Activated T-helper 2 cell treated with anti-CD3 and anti-CD28 coated beads, Interferon-gamma antibody, Interleukin-2, Interleukin-4, amounts not matched to agents 10 μg/mL and 5 μg/mL and 100 μg/mL, durations not matched to agents 14 hours and 24 hours and 36 hours (primary cell): ENCODE measurements around the gene BICD1. TPM values are rescaled to one million over a fixed set of nuclear protein-coding genes. Genes with fewer than 3 reads are reported as not detected.
"Not testable (repeated sequence)": the region's sequence is repeated elsewhere in the genome, so short reads cannot be mapped to it uniquely, and the experiment has no call there.

Experiments
- DNase-seq: peaks from one replicate; pipeline ENCODE4 v3.0.0; 2021; ENCODE audit warnings: low spot score
- H3K27ac Mint-ChIP-seq: one replicate; pipeline ENCODE4 v1.8.0; 2021; ENCODE audit warnings: mixed read lengths
- H3K27me3 Mint-ChIP-seq: one replicate; pipeline ENCODE4 v1.8.0; 2021; ENCODE audit warnings: low read depth, mixed read lengths
- H3K36me3 Mint-ChIP-seq: one replicate; pipeline ENCODE4 v1.8.0; 2021; ENCODE audit warnings: low read depth, mixed read lengths
- H3K4me1 Mint-ChIP-seq: one replicate; pipeline ENCODE4 v1.8.0; 2021; ENCODE audit warnings: low read depth, mixed read lengths
- H3K4me3 Mint-ChIP-seq: one replicate; pipeline ENCODE4 v1.8.0; 2021; ENCODE audit warnings: low read depth, mild to moderate bottlenecking, moderate library complexity, mixed read lengths
- H3K9me3 Mint-ChIP-seq: one replicate; pipeline ENCODE4 v1.8.0; 2021; ENCODE audit warnings: mixed read lengths
- intact Hi-C: fragments of 100-400 bp; cut with micrococcal nuclease; formaldehyde crosslinking; loops from one replicate; pipeline ENCODE4 v1.15.1; 2023
- total RNA-seq: library from RNA; stranded (reverse); gene quantifications from 2 replicates; pipeline ENCODE4 v1.2.3, GENCODE V29; 2022

BICD1 gene
- total RNA-seq, 1 donor from 2014 or later, result 8.0 TPM

- intact Hi-C loops, result no loop called here
- no peaks in the 10 kb centered on the region for H3K36me3 Mint-ChIP-seq
- no peaks in the 10 kb centered on the region for H3K9me3 Mint-ChIP-seq
- no peaks in the 10 kb centered on the region for H3K4me1 Mint-ChIP-seq
- DNase-seq, result no peak
- H3K4me3 Mint-ChIP-seq, result no peak overlapping the region
- H3K27ac Mint-ChIP-seq, result no peak overlapping the region
- H3K27me3 Mint-ChIP-seq, result no peaks in the 10 kb centered on the region
Observed at GRCh38 chr12:32084017-32084688, 22.5 kb upstream of the BICD1 start.

- Mint-ChIP-seq H3K36me3 (no peaks in the 10 kb centered on the region), H3K27ac (no peak overlapping the region), H3K27me3 (no peaks in the 10 kb centered on the region), H3K4me3 (no peak overlapping the region), H3K4me1 (no peaks in the 10 kb centered on the region), H3K9me3 (no peaks in the 10 kb centered on the region)
- intact Hi-C loops, result no loop called here
- DNase-seq, result no peak
Observed at GRCh38 chr12:32084753-32085152, 21.9 kb upstream of the BICD1 start.

GRCh38 chr12:32087306-32087705 lies 19.3 kb upstream of the BICD1 start:
- no peak for DNase-seq
- Mint-ChIP-seq H3K27ac (no peak overlapping the region), H3K4me3 (no peak overlapping the region), H3K4me1 (no peaks in the 10 kb centered on the region), H3K9me3 (no peaks in the 10 kb centered on the region), H3K36me3 (no peaks in the 10 kb centered on the region), H3K27me3 (no peaks in the 10 kb centered on the region)
- intact Hi-C loops, result no loop called here

GRCh38 chr12:32089156-32089555 lies 17.5 kb upstream of the BICD1 start:
- DNase-seq, result no peak
- no peaks in the 10 kb centered on the region for H3K9me3 Mint-ChIP-seq
- H3K4me3 Mint-ChIP-seq, result no peak overlapping the region
- intact Hi-C loops, result no loop called here
- H3K27ac Mint-ChIP-seq, result no peak overlapping the region
- H3K4me1 Mint-ChIP-seq, result no peaks in the 10 kb centered on the region
- H3K36me3 Mint-ChIP-seq, result no peaks in the 10 kb centered on the region
- no peaks in the 10 kb centered on the region for H3K27me3 Mint-ChIP-seq

- Mint-ChIP-seq H3K4me1 (no peaks in the 10 kb centered on the region), H3K4me3 (no peak overlapping the region), H3K27ac (no peak overlapping the region), H3K36me3 (no peaks in the 10 kb centered on the region), H3K27me3 (no peaks in the 10 kb centered on the region), H3K9me3 (no peaks in the 10 kb centered on the region)
- DNase-seq, result no peak
- intact Hi-C loops, result no loop called here
Observed at GRCh38 chr12:32089586-32089985, 17.1 kb upstream of the BICD1 start.

GRCh38 chr12:32091696-32092095 lies 15.0 kb upstream of the BICD1 start:
- Mint-ChIP-seq H3K4me1 (no peaks in the 10 kb centered on the region), H3K27ac (no peak overlapping the region), H3K27me3 (peaks cover 3% of the 10 kb centered on the region), H3K36me3 (no peaks in the 10 kb centered on the region), H3K4me3 (no peak overlapping the region), H3K9me3 (no peaks in the 10 kb centered on the region)
- DNase-seq, result no peak
- intact Hi-C loops, result no loop called here

GRCh38 chr12:32098112-32098511 lies 8.5 kb upstream of the BICD1 start:
- H3K4me1 Mint-ChIP-seq, result no peaks in the 10 kb centered on the region
- DNase-seq, result no peak
- H3K27me3 Mint-ChIP-seq, result peaks cover 9% of the 10 kb centered on the region
- no peak overlapping the region for H3K4me3 Mint-ChIP-seq
- intact Hi-C loops, result no loop called here
- no peaks in the 10 kb centered on the region for H3K9me3 Mint-ChIP-seq
- H3K36me3 Mint-ChIP-seq, result no peaks in the 10 kb centered on the region
- no peak overlapping the region for H3K27ac Mint-ChIP-seq

GRCh38 chr12:32099275-32099674 lies 7.4 kb upstream of the BICD1 start:
- intact Hi-C loops, result not testable (repeated sequence)

GRCh38 chr12:32100361-32100760 lies 6.3 kb upstream of the BICD1 start:
- Mint-ChIP-seq H3K27ac (no peak overlapping the region), H3K4me1 (no peaks in the 10 kb centered on the region), H3K36me3 (no peaks in the 10 kb centered on the region), H3K27me3 (peaks cover 16% of the 10 kb centered on the region), H3K4me3 (no peak overlapping the region), H3K9me3 (no peaks in the 10 kb centered on the region)
- no peak for DNase-seq
- intact Hi-C loops, result no loop called here

More at GRCh38 chr12:32099275-32099674, 7.4 kb upstream of the BICD1 start:
- DNase-seq, H3K27ac Mint-ChIP-seq, H3K4me3 Mint-ChIP-seq, H3K36me3 Mint-ChIP-seq, H3K9me3 Mint-ChIP-seq, H3K4me1 Mint-ChIP-seq: not testable (repeated sequence)
- peaks cover 12% of the 10 kb centered on the region for H3K27me3 Mint-ChIP-seq

- no peak overlapping the region for H3K4me3 Mint-ChIP-seq
- no peak overlapping the region for H3K27ac Mint-ChIP-seq
- H3K9me3 Mint-ChIP-seq, result no peaks in the 10 kb centered on the region
- H3K27me3 Mint-ChIP-seq, result peaks cover 18% of the 10 kb centered on the region
- H3K4me1 Mint-ChIP-seq, result peaks cover 3% of the 10 kb centered on the region
- intact Hi-C loops, result no loop called here
- no peaks in the 10 kb centered on the region for H3K36me3 Mint-ChIP-seq
- no peak for DNase-seq
Observed at GRCh38 chr12:32100888-32101287, 5.8 kb upstream of the BICD1 start.

GRCh38 chr12:32102234-32102633 lies 4.4 kb upstream of the BICD1 start:
- no peak overlapping the region for H3K4me3 Mint-ChIP-seq
- H3K4me1 Mint-ChIP-seq, result peaks cover 9% of the 10 kb centered on the region
- no peak overlapping the region for H3K27ac Mint-ChIP-seq
- DNase-seq, result no peak
- no peaks in the 10 kb centered on the region for H3K36me3 Mint-ChIP-seq
- H3K9me3 Mint-ChIP-seq, result no peaks in the 10 kb centered on the region
- peaks cover 20% of the 10 kb centered on the region for H3K27me3 Mint-ChIP-seq
- intact Hi-C loops, result no loop called here

GRCh38 chr12:32104572-32105355 lies 1.9 kb upstream of the BICD1 start:
- H3K27ac Mint-ChIP-seq, result no peak overlapping the region
- H3K36me3 Mint-ChIP-seq, result no peaks in the 10 kb centered on the region
- no peaks in the 10 kb centered on the region for H3K9me3 Mint-ChIP-seq
- no peak for DNase-seq
- peaks cover 26% of the 10 kb centered on the region for H3K4me1 Mint-ChIP-seq
- intact Hi-C loops, result no loop called here
- no peak overlapping the region for H3K4me3 Mint-ChIP-seq
- H3K27me3 Mint-ChIP-seq, result peaks cover 20% of the 10 kb centered on the region

- H3K27me3 Mint-ChIP-seq, result peaks cover 19% of the 10 kb centered on the region
- DNase-seq, result no peak
- H3K4me1 Mint-ChIP-seq, result peaks cover 26% of the 10 kb centered on the region
- H3K4me3 Mint-ChIP-seq, result peak overlapping the region; percentile 85
- peak overlapping the region; percentile 70 for H3K27ac Mint-ChIP-seq
- no peaks in the 10 kb centered on the region for H3K36me3 Mint-ChIP-seq
- H3K9me3 Mint-ChIP-seq, result no peaks in the 10 kb centered on the region
- intact Hi-C loops, result loop anchor here (2.0 kb wide), 2 partner anchors 147 to 453 kb away; partner anchors contain the start of gene RESF1
Observed at GRCh38 chr12:32105986-32106516, 596 bp upstream of the BICD1 start.
